Measurements from ENCODE around the gene COPZ1. TPM values are rescaled to one million over a fixed set of nuclear protein-coding genes. Genes with fewer than 3 reads are reported as not detected.
"Not testable (repeated sequence)": the region's sequence is repeated elsewhere in the genome, so short reads cannot be mapped to it uniquely, and the experiment has no call there.

The COPZ1 gene
- polyA plus RNA-seq, 3 donors: 77.5 to 102 (median 100) TPM

DNA sequence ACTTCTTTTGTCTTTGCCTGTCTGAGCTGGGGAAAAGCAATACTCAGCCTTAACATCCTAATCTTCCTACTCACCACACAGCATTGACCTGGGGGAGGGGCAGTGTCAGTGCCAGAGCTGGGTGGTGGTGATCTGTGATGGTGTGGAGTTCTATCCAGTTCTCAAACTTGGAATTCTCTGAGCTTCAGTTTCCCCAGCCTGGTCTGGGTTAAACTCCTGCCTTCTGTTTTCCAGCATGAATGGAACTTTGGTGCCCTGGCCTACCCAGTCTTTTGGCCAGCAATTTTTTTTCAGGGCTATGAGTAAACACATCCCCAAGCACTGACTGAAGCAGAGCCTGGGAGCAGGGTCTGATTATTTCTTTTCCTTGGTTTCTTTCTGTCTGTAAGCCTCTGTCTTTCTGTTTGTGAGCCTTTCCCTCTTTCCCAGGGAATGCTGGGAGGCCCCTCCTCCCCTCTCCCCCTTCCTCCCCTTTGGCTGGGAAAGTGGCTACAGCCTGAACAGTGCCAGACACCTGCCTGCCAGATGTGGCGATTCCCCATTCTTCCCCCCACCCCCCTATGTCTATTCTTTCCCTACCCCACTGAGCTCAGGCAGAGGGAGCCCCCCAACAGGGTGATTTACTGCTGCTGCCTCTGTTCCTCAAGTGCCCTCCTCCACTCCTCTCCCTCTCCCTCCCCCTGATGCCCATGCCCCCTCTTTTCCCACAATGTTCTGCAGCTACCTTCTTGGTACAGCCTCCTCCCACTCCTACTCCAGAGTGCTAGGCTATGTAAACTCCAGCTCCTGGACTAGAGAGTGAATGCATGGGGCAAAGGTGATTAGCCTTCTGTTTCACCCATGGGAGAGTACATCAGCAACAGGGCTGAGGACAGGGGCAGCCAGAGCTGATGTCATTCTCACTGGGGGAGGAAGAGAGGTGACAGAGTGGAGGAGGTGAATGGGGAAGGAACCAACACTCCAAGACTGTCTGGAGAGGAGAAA, 28.3 kb downstream of the COPZ1 start:
- 17 to 56% (median 44%) methylated on average over 1 of the region's 1 CpG for WGBS, 3 donors
- no peak overlapping the region for H3K27ac ChIP-seq (ENCODE audit: low read depth, low read length)

DNA sequence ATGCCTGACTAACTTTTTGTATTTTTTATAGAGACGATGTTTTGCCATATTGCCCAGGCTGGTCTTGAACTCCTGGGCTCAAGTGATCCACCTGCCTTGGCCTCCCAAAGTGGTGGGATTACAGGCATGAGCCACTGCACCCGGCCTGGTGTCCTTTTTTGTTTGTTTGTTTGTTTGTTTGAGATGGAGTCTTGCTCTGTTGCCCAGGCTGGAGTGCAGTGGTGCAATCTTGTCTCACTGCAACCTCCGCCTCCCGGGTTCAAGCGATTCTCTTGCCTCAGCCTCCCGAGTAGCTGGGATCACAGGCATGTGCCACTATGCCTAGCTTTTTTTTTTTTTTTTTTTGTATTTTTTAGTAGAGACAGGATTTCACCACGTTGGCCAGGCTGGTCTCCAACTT, 29.3 kb downstream of the COPZ1 start:
- H3K27ac ChIP-seq (ENCODE audit: low read depth, low read length): not testable (repeated sequence)
- 68 to 87% (median 84%) methylated on average over 7 of the region's 7 CpGs for WGBS, 3 donors

DNA sequence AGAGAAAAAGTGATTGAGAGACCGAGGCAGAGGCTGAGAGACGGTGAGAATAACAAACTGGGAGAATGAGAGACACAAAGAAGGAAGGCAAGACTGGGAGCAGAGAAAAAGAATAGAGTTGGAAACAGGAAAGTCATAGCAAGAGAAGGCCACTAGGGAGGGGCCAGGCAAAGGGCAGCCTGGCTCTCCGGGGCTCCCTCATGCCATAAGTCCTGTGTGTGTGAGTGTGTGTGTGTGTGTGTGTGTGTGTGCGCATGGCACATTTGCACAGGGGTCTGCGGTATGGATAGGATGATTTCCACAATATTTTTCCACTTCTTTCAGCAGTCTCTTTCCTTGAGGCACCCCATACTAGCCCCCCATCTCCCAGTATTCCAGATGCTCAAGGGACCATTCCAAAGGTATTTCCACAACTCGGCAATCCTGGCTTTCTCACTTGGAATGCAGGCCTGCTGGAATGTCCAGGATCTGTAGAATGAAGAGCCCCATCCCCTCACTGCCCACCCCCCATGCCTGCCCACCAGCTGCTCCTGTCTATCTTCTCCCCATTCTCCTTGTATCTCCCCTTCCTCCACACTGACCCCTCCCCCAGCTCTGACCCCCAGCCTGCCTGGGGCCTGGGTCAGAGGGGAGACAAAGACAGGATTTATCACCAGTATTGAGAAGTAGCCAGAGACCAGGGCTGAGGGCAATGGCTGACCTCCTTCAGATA, 30.3 kb downstream of the COPZ1 start:
- WGBS, 3 donors: 72 to 84% (median 82%) methylated on average over 6 of the region's 6 CpGs
- H3K27ac ChIP-seq (ENCODE audit: low read depth, low read length): no peak overlapping the region

DNA sequence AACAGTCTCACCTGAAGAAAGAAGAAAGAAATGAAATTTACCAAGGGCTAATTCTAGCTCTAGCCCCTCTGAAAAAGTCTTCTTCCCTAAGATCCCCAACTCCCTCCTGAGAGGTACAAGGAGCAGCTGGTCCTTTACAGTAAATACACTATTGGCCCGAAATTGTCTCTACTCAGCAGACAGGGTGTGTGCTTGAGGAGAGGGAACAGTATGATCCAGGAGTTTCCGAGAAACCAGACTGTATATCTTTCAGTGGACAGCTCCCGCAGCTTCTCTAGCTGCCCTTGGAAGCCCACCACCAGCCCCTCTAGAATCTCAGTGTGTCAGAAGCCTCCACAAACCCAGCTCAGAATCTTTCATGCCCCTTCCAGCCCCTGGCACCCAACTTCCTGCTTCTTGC, 31.3 kb downstream of the COPZ1 start:
- 65 to 77% (median 71%) methylated on average over 3 of the region's 3 CpGs for WGBS, 3 donors

DNA sequence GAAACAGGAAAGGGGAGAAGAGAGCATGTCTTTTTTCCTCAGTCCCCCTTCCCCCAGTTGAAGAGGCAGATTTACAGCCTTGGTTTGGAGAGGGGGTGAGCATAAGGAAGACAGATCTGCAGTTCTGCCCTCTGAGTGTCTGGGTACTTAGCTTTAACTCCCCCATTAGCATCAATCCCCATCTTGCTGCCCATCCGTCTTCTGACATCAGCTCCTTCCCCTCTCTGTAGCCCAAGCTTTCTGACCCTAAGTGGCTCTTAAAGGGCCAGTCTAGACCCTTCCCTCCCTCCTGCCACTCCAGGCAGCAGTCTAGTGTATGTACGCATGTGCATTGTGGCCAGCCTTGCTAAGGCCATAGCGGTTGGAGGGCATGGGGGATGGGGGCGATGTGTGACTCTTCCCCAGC, 32.0 kb downstream of the COPZ1 start:
- WGBS, 3 donors: 82 to 92% (median 88%) methylated on average over 4 of the region's 4 CpGs
- no peak overlapping the region for H3K27ac ChIP-seq (ENCODE audit: low read depth, low read length)

More for the DNA sequence above, 31.3 kb downstream of the COPZ1 start:
- H3K27ac ChIP-seq (ENCODE audit: low read depth, low read length): no peak overlapping the region

DNA sequence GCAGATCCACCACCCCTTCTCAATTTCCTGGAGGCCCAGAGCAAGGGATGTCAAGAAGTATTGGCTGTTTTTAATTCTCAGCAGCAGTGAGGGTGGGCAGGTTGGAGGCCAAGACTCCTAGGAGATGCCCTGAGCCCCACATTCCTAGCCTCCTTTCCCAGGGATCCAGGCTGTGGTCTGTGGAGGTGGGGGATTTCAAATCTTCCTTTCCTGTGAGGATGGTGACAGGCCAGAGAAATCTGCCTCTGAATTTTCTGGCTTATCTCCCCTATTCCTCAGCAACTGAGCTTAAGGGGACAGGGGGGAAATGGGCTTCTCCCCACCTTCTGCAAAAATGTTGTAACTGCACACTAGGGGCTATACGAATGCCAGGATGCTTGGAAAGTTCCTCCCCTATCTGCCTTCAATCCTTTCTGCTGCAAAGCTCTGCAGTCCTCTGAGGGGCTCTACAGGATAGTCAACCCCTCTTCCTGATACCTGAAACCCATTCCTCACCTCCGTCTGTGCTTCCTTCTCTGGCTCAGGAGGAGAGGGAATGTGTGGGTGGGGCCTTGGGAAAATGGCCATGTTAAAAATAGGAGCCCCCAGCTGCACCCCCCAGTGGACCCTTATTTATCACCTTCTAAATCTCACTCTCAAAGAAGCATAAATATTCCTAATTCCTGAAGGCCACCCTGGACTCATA, 32.7 kb downstream of the COPZ1 start:
- H3K27ac ChIP-seq (ENCODE audit: low read depth, low read length): no peak overlapping the region
- WGBS, 3 donors: 55 to 65% (median 59%) methylated on average over 2 of the region's 2 CpGs

DNA sequence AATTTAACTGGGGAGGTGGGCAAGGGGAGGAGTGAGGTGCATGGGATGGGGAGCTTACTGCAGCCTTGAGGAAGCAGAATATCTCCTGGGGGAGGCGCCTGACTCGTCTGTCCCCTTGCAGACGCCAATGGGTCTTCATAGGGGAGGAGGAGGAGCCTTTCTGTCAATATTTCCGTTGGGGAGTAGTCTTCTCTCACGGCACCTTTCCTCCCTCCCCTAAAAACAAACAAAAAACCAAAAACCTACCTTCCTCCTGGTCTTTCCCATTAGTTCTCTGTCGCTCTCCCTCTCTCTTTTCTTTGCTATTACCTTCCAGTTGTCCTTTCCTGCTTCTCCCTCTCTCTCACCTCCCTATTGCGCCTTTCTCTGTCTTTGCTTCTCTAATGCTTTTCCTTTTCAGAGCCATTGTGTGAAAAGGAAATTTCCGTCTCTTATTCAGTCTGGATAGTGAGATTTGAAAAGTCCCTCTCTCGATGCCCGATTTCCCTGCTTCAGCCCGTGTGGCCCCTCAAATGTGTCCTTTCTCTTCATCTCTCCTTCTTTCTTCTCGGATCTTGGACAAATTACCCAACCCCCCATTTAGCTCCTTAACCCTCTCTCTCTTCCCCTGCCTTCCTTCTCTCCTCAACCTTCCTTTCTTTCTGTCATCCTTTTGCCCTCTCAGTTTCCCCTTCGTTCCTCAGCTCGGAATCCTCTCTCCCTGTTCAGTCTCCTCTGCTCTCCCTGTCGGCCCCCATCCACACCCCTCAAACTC, 33.4 kb downstream of the COPZ1 start:
- peak overlapping the region; percentile 13 for H3K27ac ChIP-seq (ENCODE audit: low read depth, low read length)
- WGBS, 3 donors: 8 to 12% (median 9%) methylated on average over 15 of the region's 15 CpGs

DNA sequence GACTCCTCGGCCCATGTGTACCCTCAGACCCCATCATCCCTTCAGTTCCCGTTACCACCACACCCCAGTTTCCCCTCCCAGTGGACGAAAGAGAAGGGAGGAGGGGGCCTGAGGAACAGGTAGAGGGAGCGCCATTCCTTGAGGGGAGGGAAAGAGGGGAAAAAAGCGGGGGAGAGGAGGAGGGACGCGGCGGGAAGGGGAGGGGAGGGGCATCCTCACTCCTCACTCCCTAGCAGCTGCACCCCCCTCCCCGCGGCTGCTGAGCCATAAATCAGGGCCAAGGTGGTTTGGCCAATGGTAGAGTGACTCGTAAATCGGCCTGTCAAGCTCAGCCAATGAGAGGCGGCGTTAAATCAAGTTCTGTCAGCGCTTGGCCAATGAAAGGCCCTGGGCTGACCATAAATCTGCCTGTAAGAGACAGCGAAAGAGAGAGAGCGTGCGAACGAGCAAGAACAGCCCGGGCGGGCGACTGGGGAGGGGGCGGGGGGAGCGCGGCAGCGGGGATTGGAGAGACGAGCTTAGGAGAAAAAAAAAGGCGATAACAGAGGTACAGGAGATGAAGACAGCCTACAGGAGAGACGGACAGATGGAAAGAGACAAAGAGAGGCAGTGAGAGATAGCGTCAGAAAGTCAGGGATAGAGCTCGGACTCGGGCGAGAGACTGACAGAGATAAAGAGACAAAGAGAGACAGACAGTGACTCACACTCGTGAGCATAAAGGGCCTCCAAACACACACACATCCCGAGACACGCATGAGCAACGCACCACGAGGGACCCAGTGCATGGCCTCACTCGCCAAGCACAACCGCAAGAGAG, 34.2 kb downstream of the COPZ1 start:
- 0 to 2% (median 1%) methylated on average over 40 of the region's 40 CpGs for WGBS, 3 donors
- peak overlapping the region; percentile 13 for H3K27ac ChIP-seq (ENCODE audit: low read depth, low read length)

DNA sequence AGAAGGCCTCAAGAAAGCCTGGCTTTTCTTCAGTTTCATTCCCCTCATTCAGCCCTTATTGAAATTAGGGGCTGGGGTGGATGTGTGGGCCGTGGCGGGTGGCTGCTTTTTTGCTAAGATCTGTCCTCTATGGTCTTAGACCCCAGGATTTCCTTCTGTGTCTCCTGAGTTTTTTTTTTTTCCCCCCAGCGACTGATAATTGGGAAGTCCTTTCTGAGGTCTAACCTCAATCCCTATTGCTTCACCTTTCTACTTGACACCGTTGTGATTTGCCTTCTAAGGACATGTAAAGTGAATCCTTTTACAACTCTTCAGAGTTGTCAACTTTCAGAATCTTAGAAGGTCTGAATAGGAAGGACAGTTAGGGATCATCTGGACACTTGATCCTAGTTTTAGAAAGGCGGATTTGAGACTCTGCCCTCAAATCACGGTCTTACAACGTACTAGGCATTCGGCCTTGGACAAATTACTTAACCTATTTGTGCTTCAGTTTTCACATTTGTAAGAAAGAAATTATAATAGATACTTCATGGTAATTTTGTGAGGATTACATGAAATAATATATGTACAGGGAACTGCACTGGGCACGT, 34.9 kb downstream of the COPZ1 start:
- H3K27ac ChIP-seq (ENCODE audit: low read depth, low read length): no peak overlapping the region
- WGBS, 3 donors: 51 to 58% (median 52%) methylated on average over 9 of the region's 9 CpGs

DNA sequence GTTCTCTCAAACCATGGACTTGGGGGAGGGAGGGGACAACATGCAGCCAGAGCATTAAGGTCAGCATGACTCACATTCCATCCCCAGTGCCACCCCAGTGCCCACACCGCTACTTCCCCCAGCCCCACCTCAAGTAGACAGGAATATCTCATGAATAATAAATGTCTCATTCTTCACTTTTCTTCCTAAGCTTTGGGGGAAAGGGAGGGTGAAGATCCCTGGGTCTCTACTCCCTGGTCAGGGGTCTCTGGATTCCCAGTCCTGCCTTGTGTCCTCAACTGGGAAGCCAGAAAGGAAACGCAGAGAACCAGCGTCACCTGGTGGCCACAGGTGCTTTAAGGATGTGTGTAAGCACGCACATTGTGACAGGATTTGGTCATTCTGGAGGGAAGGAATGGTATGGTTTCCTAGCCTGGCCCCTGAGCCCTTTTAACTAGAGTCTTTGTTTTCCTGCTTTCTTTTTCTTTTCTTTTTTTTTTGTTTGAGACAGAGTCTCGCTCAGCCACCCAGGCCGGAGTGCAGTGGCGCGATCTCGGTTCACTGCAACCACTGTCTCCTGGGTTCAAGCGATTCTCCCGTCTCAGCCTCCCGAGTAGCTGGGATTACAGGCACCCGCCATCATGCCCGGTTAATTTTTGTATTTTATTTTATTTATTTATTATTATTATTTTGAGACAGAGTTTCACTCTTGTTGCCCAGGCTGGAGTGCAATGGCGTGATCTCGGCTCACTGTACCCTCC, 36.0 kb downstream of the COPZ1 start:
- WGBS, 3 donors: 59 to 73% (median 71%) methylated on average over 16 of the region's 16 CpGs
- no peak overlapping the region for H3K27ac ChIP-seq (ENCODE audit: low read depth, low read length)

DNA sequence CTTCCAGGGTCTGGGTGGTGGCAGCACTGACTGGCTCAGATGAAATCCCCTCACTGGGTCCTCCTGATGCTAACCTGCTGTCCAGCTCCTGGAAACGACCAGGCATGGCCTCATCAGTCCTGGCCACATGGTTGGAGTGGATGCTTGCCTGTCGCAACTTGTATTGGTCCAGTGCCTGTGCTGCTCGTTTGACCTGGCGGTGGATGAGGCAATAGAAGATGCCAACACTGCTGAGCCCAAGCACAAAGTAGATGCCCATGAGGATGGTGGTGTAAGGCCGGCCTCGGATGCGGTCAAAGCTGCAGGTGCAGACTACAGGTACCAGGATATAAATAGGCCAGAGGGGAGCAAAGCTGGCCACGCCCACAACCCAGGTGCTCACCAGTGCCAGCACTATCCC, 38.1 kb downstream of the COPZ1 start:
- WGBS, 3 donors: 61 to 85% (median 73%) methylated on average over 8 of the region's 8 CpGs
- H3K27ac ChIP-seq (ENCODE audit: low read depth, low read length): no peak overlapping the region

DNA sequence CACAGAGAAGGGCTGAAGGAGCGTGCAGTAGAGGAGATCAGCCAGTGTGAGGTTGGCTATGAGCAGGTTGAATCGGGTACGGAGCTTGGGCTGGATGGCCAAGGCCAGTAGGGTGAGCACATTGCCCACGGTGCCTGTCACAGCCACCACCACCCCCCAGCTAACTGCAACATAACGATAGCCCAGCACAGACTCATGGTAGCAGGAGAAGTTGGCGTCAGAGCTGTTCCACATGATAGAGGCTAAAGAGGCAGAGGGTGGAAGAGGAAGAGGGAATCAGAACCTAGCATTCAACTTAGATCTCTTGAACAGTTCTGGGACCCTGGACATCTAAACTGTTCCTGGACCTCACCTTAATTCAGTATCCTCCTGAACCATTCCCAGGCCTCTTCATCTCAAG, 38.7 kb downstream of the COPZ1 start:
- WGBS, 3 donors: 73 to 83% (median 77%) methylated on average over 6 of the region's 6 CpGs
- H3K27ac ChIP-seq (ENCODE audit: low read depth, low read length): no peak overlapping the region

DNA sequence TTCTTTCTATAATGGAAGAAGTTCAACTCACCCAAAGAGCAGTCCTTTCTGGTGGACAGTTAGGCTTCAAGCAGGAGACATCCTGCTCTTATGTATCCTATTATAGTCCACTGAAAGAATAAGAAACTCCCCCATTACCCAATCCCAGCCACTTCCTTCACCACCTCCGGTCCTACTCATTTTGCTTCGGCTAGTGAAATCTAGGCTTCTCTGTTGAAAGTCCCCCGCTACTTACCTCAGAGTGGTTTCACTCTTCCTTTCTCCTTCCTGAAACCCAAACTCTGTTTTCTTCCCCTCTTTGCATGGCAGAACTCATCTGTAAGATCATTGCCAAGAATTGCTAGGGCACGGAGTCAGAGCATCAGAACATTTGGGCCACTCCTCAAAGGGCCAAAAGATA, 39.5 kb downstream of the COPZ1 start, which contains the start of gene GPR84:
Gene GPR84 (minus strand): TSS at position 74 of the 400 bp plus-strand sequence. CDS start 635 bp downstream, outside the sequence.
- 37 to 85% (median 39%) methylated on average over 4 of the region's 4 CpGs for WGBS, 3 donors
- H3K27ac ChIP-seq (ENCODE audit: low read depth, low read length): no peak within 1 kb of the TSS

DNA sequence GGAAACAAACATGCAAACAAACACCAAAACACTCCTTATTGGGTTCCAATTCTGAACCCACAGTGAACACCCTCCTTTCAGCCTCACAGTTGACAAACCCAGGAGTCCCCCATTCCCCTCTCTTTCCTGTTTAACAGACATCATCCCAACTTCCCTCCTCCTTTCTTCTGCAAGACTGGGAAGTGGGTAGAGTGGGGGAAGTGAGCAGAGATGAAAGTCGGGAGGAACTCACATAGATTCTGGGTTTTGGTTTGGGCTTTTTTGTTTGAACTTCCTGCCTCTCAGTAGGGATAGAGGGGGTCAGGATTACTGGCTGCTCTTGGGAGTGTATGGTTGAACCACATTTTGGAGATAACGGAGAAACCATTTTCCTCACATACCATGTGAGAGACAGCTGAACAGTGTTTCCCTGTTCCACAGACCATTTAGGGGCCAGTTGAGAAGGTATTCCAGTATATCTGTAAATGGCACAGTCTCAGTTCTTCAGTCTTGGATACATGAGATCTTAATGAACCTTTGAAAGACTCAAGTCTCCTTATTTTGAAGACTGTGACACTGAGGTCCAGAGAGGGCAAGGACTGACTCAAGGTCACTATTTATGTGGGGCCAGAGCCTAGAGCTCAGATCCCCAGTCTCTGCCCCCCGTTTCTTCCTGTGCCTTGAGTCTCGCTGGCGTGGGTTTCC, 43.2 kb downstream of the COPZ1 start:
- H3K27ac ChIP-seq (ENCODE audit: low read depth, low read length): no peak overlapping the region
- 16 to 28% (median 20%) methylated on average over 5 of the region's 5 CpGs for WGBS, 3 donors

DNA sequence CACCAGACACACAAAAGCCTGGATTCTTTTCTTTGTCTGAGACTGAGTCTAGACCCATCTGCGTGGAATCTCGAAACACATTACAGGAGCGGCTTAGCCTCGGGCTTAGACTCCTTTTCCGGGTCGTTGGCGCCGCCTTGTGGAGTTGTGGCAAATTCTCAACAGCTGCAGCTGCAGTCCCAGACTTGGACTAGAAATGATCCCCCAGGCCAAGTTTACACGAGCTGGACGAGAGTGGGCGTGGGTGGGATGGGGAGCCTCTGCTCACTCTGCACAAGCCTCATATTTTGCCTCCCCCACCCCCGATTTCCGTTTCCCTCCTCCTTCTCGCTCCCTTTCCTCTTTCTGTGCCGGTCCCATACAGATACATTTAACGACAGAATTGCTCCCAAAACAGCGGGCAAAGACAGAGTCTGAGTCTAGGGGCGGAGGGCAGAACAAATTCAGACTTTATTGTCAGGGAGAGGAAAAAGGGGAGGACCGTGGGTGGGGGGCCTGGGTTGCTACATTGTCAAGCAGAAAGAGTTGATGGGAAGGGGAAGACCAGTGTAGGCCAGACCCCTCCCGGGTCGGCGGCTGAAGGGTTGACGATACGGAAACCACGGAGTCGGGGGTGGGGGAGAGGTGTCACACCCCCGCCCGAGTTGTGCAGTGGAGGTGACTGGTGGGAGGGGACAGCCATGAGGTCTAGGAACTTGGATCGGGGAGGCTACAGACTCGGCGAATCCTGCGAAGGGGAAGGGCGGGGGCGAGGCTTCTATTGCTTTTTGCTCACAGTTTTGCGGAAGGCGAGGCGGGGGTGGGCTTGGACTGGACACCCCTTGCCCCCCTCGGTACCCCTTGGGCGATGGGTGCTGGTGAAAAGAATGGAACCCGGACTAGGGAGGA, 44.0 kb downstream of the COPZ1 start:
- H3K27ac ChIP-seq (ENCODE audit: low read depth, low read length): no peak overlapping the region
- WGBS, 3 donors: 22 to 27% (median 22%) methylated on average over 39 to 40 of the region's 40 CpGs
